Panc1 (cell line): Measurements from ENCODE around the gene RBMS3. TPM values are rescaled to one million over a fixed set of nuclear protein-coding genes. Genes with fewer than 3 reads are reported as not detected.

Experiments
- ATAC-seq: fragments of 200-7000 bp; cut with Tn5 transposase; 2 replicates; pipeline ENCODE4 v1.9.1; 2020; ENCODE audit warnings: mild to moderate bottlenecking, moderate library complexity
- BruUV-seq: library from RNA; stranded (reverse); fragments of 400-500 nt; replicated peaks from 2 replicates; lab custom pipeline; 2021; lab: Mats Ljungman, UMichigan
- CTCF ChIA-PET: fragments of 300-600 bp; sonication (Branson Sonifier 250); formaldehyde crosslinking; loops from one replicate; lab custom pipeline; 2022; ENCODE audit warnings: antibody characterized with exemption; lab: Charles Lee
- POLR2A ChIA-PET: fragments of 300-600 bp; sonication (Branson Sonifier 250); formaldehyde crosslinking; loops from one replicate; lab custom pipeline; 2022; ENCODE audit warnings: antibody characterized with exemption; lab: Charles Lee
- DNase-seq: peaks from one replicate; pipeline ENCODE4 v3.0.0-alpha.2; 2010; ENCODE audit warnings: low read depth, low spot score
- H3K27ac ChIP-seq: 2 replicates; pipeline ENCODE4 v1.5.1; 2011; ENCODE audit warnings: mild to moderate bottlenecking, low read length, inconsistent platforms
- H3K27me3 ChIP-seq: fragments of 200-500 bp; sonication (Bioruptor generic); 2 replicates; pipeline ENCODE4 v1.6.0; 2014; ENCODE audit warnings: low read length, inconsistent platforms; ENCODE audit not compliant: control insufficient read depth, insufficient read depth
- H3K36me3 ChIP-seq: fragments of 200-500 bp; sonication (Bioruptor generic); 2 replicates; pipeline ENCODE4 v1.5.1; 2014; ENCODE audit warnings: inconsistent platforms, mild to moderate bottlenecking, low read length, moderate library complexity; ENCODE audit not compliant: control insufficient read depth, insufficient read depth
- H3K4me1 ChIP-seq: 2 replicates; pipeline ENCODE4 v1.5.1; 2011; ENCODE audit warnings: inconsistent platforms, mild to moderate bottlenecking, low read length, moderate library complexity; ENCODE audit not compliant: control insufficient read depth, insufficient read depth
- H3K4me3 ChIP-seq, 2 experiments: 2 replicates each; pipeline ENCODE4 v1.5.1; 2011 to 2012; ENCODE audit warnings: low read depth in 2 of 2, low read length in 2 of 2, mild to moderate bottlenecking in 2 of 2, inconsistent platforms in 1 of 2, moderate library complexity in 1 of 2
- H3K9me3 ChIP-seq: fragments of 200-500 bp; sonication (Bioruptor generic); 2 replicates; pipeline ENCODE4 v1.5.1; 2014; ENCODE audit warnings: low read depth, mild to moderate bottlenecking, inconsistent platforms, low read length, moderate library complexity; ENCODE audit not compliant: control insufficient read depth, insufficient read depth
- CTCF ChIP-seq: fragments of 450-650 bp; IDR thresholded peaks from 2 replicates; pipeline ENCODE4 v1.5.1; 2017; ENCODE audit warnings: mild to moderate bottlenecking
- POLR2AphosphoS5 ChIP-seq: IDR thresholded peaks from 2 replicates; pipeline ENCODE4 v1.6.1; 2012; ENCODE audit warnings: mild to moderate bottlenecking, low read depth, low read length, moderate library complexity
- REST ChIP-seq, 2 experiments: IDR thresholded peaks; 2 replicates each; pipeline ENCODE4 v1.6.1; 2011 to 2012; ENCODE audit warnings: low read depth in 2 of 2, control low read depth in 1 of 2, low read length in 1 of 2, mild to moderate bottlenecking in 1 of 2, moderate library complexity in 1 of 2; ENCODE audit not compliant: insufficient read depth in 1 of 2
- SIN3A ChIP-seq: IDR thresholded peaks from 2 replicates; pipeline ENCODE4 v1.6.1; 2012; ENCODE audit warnings: low read depth, mild to moderate bottlenecking, low read length, moderate library complexity, borderline replicate concordance; ENCODE audit not compliant: insufficient read depth
- TCF7L2 ChIP-seq: IDR thresholded peaks from 2 replicates; pipeline ENCODE4 v1.6.1; 2011; ENCODE audit warnings: mild to moderate bottlenecking, low read depth, low read length, inconsistent platforms
- in situ Hi-C: cut with HindIII; loops from 2 replicates; pipeline ENCODE4 v1.10.0; 2016; ENCODE audit warnings: low sequenced_read_pairs, low pct_unique_long_range_greater_than_20kb
- intact Hi-C: fragments of 100-400 bp; cut with micrococcal nuclease; formaldehyde crosslinking; loops from one replicate; pipeline ENCODE4 v1.10.0; 2022; ENCODE audit not compliant: unreplicated experiment
- total RNA-seq: library from RNA; stranded (reverse); gene quantifications from one replicate; pipeline ENCODE4 v1.2.1, GENCODE V29; 2021; ENCODE audit not compliant: unreplicated experiment

The RBMS3 gene
- total RNA-seq, 1 experiment from 2014 or later: 1.1 TPM

- intact Hi-C loops (no loop called here), in situ Hi-C loops (no loop called here)
- TF ChIP-seq SIN3A (no peak), TCF7L2 (no peak), CTCF (no peak), POLR2AphosphoS5 (no peak), REST (IDR thresholded peaks at IDR 0.05; ENCODE audit: insufficient read depth in 1 of 2, low read depth in 2 of 2, low read length in 1 of 2) (no peak)
- no peak overlapping the region for H3K4me3 ChIP-seq
- H3K9me3 ChIP-seq: no peaks in the 10 kb centered on the region
- no peak for ATAC-seq
- DNase-seq: no peak
- ChIA-PET CTCF (no interaction called here), POLR2A (interaction anchor here (0.7 kb wide), 1 partner anchor 12 kb away, joined by 4 read pairs; no protein-coding TSS in a partner anchor)
- H3K4me1 ChIP-seq: no peaks in the 10 kb centered on the region
- no peaks in the 10 kb centered on the region for H3K36me3 ChIP-seq
- BruUV-seq: no TSS peak
- no peaks in the 10 kb centered on the region for H3K27me3 ChIP-seq
- no peak overlapping the region for H3K27ac ChIP-seq
Observed at GRCh38 chr3:29655015-29655747, 374.3 kb downstream of the RBMS3 start.

- CTCF ChIA-PET: no interaction called here
- TF ChIP-seq REST (IDR thresholded peaks at IDR 0.05; ENCODE audit: insufficient read depth in 1 of 2, low read depth in 2 of 2, low read length in 1 of 2): no peak
- no peak for TF ChIP-seq POLR2AphosphoS5
- no peak for TF ChIP-seq CTCF
- no peak for TF ChIP-seq TCF7L2
- TF ChIP-seq SIN3A: no peak
- ATAC-seq: no peak
Observed at GRCh38 chr3:29665688-29666087, 384.8 kb downstream of the RBMS3 start.

More at GRCh38 chr3:29665688-29666087, 384.8 kb downstream of the RBMS3 start:
- Histone ChIP-seq H3K9me3 (no peaks in the 10 kb centered on the region), H3K4me1 (no peaks in the 10 kb centered on the region), H3K4me3 (no peak overlapping the region), H3K27me3 (no peaks in the 10 kb centered on the region), H3K36me3 (no peaks in the 10 kb centered on the region), H3K27ac (no peak overlapping the region)
- in situ Hi-C loops: no loop called here
- no peak for DNase-seq
- POLR2A ChIA-PET: no interaction called here
- intact Hi-C loops: no loop called here
- no TSS peak for BruUV-seq
